ENCODE data around the gene CNPY1. TPM values are rescaled to one million over a fixed set of nuclear protein-coding genes. Genes with fewer than 3 reads are reported as not detected.
A peak's percentile ranks its signal among the peaks of the same experiment; 100 is the strongest.

The CNPY1 gene
- total RNA-seq, 4 donors from 2014 or later, result not detected

- TF ChIP-seq POLR2AphosphoS5 (IDR thresholded peaks at IDR 0.05), result no peak
- no peak for TF ChIP-seq CTCF (IDR thresholded peaks at IDR 0.05)
- TF ChIP-seq POLR2A (IDR thresholded peaks at IDR 0.05; ENCODE audit: low read depth), result no peak
- no peak for TF ChIP-seq EP300 (IDR thresholded peaks at IDR 0.05)
- no peak overlapping the region for H3K27ac ChIP-seq (replicated peaks in 1 of 4)
- peaks cover 0 to 5% (median 2%) of the 10 kb centered on the region in 4 donors for H3K9me3 ChIP-seq
- no peak for DNase-seq (ENCODE audit: extremely low spot score)
- no peak overlapping the region for H3K4me3 ChIP-seq
- peaks cover 3 to 8% (median 7%) of the 10 kb centered on the region in 4 donors for H3K4me1 ChIP-seq
- WGBS, result 48% methylated on average over 4 of the region's 9 CpGs
- H3K36me3 ChIP-seq, result no peaks in the 10 kb centered on the region
- intact Hi-C loops (cut with DNase I), result no loop called here
- peaks cover 0 to 82% (median 11%) of the 10 kb centered on the region in 4 donors for H3K27me3 ChIP-seq
Measured at GRCh38 chr7:155538293-155538692, 8.1 kb downstream of the CNPY1 start.

- Histone ChIP-seq H3K4me3 (no peak overlapping the region), H3K27me3 (peaks cover 0 to 87% (median 25%) of the 10 kb centered on the region in 4 donors), H3K36me3 (no peaks in the 10 kb centered on the region), H3K9me3 (peaks cover 0 to 5% (median 2%) of the 10 kb centered on the region in 4 donors), H3K27ac (replicated peaks in 1 of 4) (no peak overlapping the region), H3K4me1 (peaks cover 7 to 15% (median 14%) of the 10 kb centered on the region in 4 donors)
- intact Hi-C loops (cut with DNase I), result no loop called here
- WGBS, result 70% methylated on average over 8 of the region's 8 CpGs
- DNase-seq (ENCODE audit: extremely low spot score), result no peak
- TF ChIP-seq CTCF (IDR thresholded peaks at IDR 0.05) (no peak), POLR2A (IDR thresholded peaks at IDR 0.05; ENCODE audit: low read depth) (no peak), POLR2AphosphoS5 (IDR thresholded peaks at IDR 0.05) (no peak), EP300 (IDR thresholded peaks at IDR 0.05) (no peak)
Measured at GRCh38 chr7:155536451-155536850, 9.9 kb downstream of the CNPY1 start.

GRCh38 chr7:155534691-155535090 lies 11.7 kb downstream of the CNPY1 start:
- intact Hi-C loops (cut with DNase I), result no loop called here
- Histone ChIP-seq H3K4me3 (no peak overlapping the region), H3K4me1 (peaks cover 7 to 15% (median 14%) of the 10 kb centered on the region in 4 donors), H3K9me3 (peaks cover 0 to 5% (median 2%) of the 10 kb centered on the region in 4 donors), H3K36me3 (no peaks in the 10 kb centered on the region), H3K27ac (replicated peaks in 1 of 4) (no peak overlapping the region), H3K27me3 (peaks cover 0 to 94% (median 34%) of the 10 kb centered on the region in 4 donors)
- TF ChIP-seq POLR2AphosphoS5 (IDR thresholded peaks at IDR 0.05), result no peak
- no peak for TF ChIP-seq CTCF (IDR thresholded peaks at IDR 0.05)
- no peak for TF ChIP-seq POLR2A (IDR thresholded peaks at IDR 0.05; ENCODE audit: low read depth)
- no peak for TF ChIP-seq EP300 (IDR thresholded peaks at IDR 0.05)
- 93% methylated on average over 8 of the region's 11 CpGs for WGBS
- no peak for DNase-seq (ENCODE audit: extremely low spot score)

GRCh38 chr7:155533827-155534690 lies 12.3 kb downstream of the CNPY1 start:
- H3K9me3 ChIP-seq, result peaks cover 0 to 5% (median 2%) of the 10 kb centered on the region in 4 donors
- WGBS, result 30% methylated on average over 18 of the region's 27 CpGs
- intact Hi-C loops (cut with DNase I), result no loop called here
- H3K36me3 ChIP-seq, result no peaks in the 10 kb centered on the region
- DNase-seq (ENCODE audit: extremely low spot score), result no peak
- no peak overlapping the region for H3K27ac ChIP-seq (replicated peaks in 1 of 4)
- TF ChIP-seq CTCF (IDR thresholded peaks at IDR 0.05) (peak in 1 of 3 experiments; percentile 38), EP300 (IDR thresholded peaks at IDR 0.05) (no peak), POLR2A (IDR thresholded peaks at IDR 0.05; ENCODE audit: low read depth) (no peak), POLR2AphosphoS5 (IDR thresholded peaks at IDR 0.05) (no peak)
- peaks cover 0 to 95% (median 34%) of the 10 kb centered on the region in 4 donors for H3K27me3 ChIP-seq
- H3K4me3 ChIP-seq, result peak overlapping the region; percentile 22 to 39 (median 34)
- H3K4me1 ChIP-seq, result peaks cover 7 to 15% (median 14%) of the 10 kb centered on the region in 4 donors
